ENCODE measurements around the gene KCND3. TPM values are rescaled to one million over a fixed set of nuclear protein-coding genes. Genes with fewer than 3 reads are reported as not detected.

The KCND3 gene
- total and polyA plus RNA-seq, 2 donors (not counting 3 experiments of a cell fraction or from before 2014, with no cell fraction given), result 0.03 TPM; not detected in 1

- no peak for FAIRE-seq
These were observed 110.4 kb downstream of the KCND3 start for GRCh38 chr1:111879081-111879480.

More at GRCh38 chr1:111879081-111879480, 110.4 kb downstream of the KCND3 start:
- Histone ChIP-seq H3K4me2 (ENCODE audit: insufficient read depth, low read length) (no peak overlapping the region), H3K4me3 (replicated peaks in 1 of 3; ENCODE audit: insufficient read depth in 1 of 3, low read depth in 1 of 3, low read length in 3 of 3) (no peak overlapping the region), H3K27ac (ENCODE audit: insufficient read depth, low read depth, low read length) (no peak overlapping the region), H3K9me3 (replicated peaks; ENCODE audit: control insufficient read depth, insufficient read depth, low read length) (no peaks in the 10 kb centered on the region), H2AFZ (ENCODE audit: low read depth, low read length) (no peak overlapping the region), H3K4me1 (ENCODE audit: control insufficient read depth, extremely low read depth, insufficient read depth, low read length) (no peaks in the 10 kb centered on the region), H3K9me1 (replicated peaks; ENCODE audit: control insufficient read depth, extremely low read depth, insufficient read depth, low read length) (no peaks in the 10 kb centered on the region), H4K20me1 (replicated peaks; ENCODE audit: control insufficient read depth, extremely low read depth, insufficient read depth, low read length) (no peaks in the 10 kb centered on the region), H3K27me3 (ENCODE audit: control insufficient read depth in 2 of 2, insufficient read depth in 2 of 2, low read length in 2 of 2) (peaks cover 0 to 3% of the 10 kb centered on the region in 2 experiments), H3K79me2 (ENCODE audit: control insufficient read depth, insufficient read depth, low read length) (no peaks in the 10 kb centered on the region), H3K9ac (replicated peaks; ENCODE audit: extremely low read depth, insufficient read depth, low read length) (no peak overlapping the region), H3K36me3 (ENCODE audit: control insufficient read depth in 2 of 2, extremely low read depth in 1 of 2, insufficient read depth in 2 of 2, low read length in 2 of 2) (no peaks in the 10 kb centered on the region)
- no peak for TF ChIP-seq GATA2 (IDR thresholded peaks at IDR 0.05; ENCODE audit: insufficient read depth, insufficient read length, low read depth, low read length)
- TF ChIP-seq EZH2 (IDR thresholded peaks at IDR 0.05; ENCODE audit: borderline replicate concordance, low read depth, low read length, severe bottlenecking), result no peak
- TF ChIP-seq, protein P1, sequence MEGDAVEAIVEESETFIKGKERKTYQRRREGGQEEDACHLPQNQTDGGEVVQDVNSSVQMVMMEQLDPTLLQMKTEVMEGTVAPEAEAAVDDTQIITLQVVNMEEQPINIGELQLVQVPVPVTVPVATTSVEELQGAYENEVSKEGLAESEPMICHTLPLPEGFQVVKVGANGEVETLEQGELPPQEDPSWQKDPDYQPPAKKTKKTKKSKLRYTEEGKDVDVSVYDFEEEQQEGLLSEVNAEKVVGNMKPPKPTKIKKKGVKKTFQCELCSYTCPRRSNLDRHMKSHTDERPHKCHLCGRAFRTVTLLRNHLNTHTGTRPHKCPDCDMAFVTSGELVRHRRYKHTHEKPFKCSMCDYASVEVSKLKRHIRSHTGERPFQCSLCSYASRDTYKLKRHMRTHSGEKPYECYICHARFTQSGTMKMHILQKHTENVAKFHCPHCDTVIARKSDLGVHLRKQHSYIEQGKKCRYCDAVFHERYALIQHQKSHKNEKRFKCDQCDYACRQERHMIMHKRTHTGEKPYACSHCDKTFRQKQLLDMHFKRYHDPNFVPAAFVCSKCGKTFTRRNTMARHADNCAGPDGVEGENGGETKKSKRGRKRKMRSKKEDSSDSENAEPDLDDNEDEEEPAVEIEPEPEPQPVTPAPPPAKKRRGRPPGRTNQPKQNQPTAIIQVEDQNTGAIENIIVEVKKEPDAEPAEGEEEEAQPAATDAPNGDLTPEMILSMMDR (IDR thresholded peaks at IDR 0.05; ENCODE audit: extremely low read depth in 1 of 2, insufficient read depth in 1 of 2, low read depth in 1 of 2, low read length in 2 of 2), result no peak
- no peak for TF ChIP-seq POLR2AphosphoS5 (IDR thresholded peaks at IDR 0.05; ENCODE audit: insufficient read depth, low read depth, low read length)
- TF ChIP-seq MAX (IDR thresholded peaks at IDR 0.05; ENCODE audit: insufficient read depth, insufficient read length), result no peak
- TF ChIP-seq JUN (IDR thresholded peaks at IDR 0.05; ENCODE audit: borderline replicate concordance, insufficient read depth, insufficient read length, low read depth), result no peak
- no peak for TF ChIP-seq FOS (IDR thresholded peaks at IDR 0.05; ENCODE audit: borderline replicate concordance, insufficient read depth, low read length)
- no peak for TF ChIP-seq POLR2A (IDR thresholded peaks at IDR 0.05; ENCODE audit: low read depth, low read length)
- no peak for TF ChIP-seq MYC (IDR thresholded peaks at IDR 0.05; ENCODE audit: low read depth, low read length)
- BruUV-seq (replicated peaks), result no TSS peak
- ChIA-PET POLR2A (no interaction called here), CTCF (no interaction called here)
- dilution Hi-C loops (cut with MboI; ENCODE audit: extremely low pct_ligation_motif_present, low sequenced_read_pairs) (no loop called here), intact Hi-C loops (cut with micrococcal nuclease) (no loop called here)
- DNase-seq (ENCODE audit: low read depth, low spot score), result no peak

Measured in endothelial cell of umbilical vein (primary cell).